Measurements from ENCODE around the gene DPP8.

The DPP8 gene

GRCh38 chr15:65402961-65403360 lies 114.5 kb downstream of the DPP8 start:
- CTCF ChIA-PET: interaction anchor here (1.2 kb wide), 1 partner anchor 157 kb away, joined by 3 read pairs; no protein-coding TSS in a partner anchor

More at GRCh38 chr15:65402961-65403360, 114.5 kb downstream of the DPP8 start:
- H3K27ac ChIP-seq (ENCODE audit: extremely low read depth, low read depth, low read length): no peak overlapping the region
- H3K36me3 ChIP-seq (ENCODE audit: control insufficient read depth in 2 of 2, insufficient read depth in 1 of 2, low read length in 2 of 2): no peaks in the 10 kb centered on the region
- H3K9me3 ChIP-seq (ENCODE audit: control insufficient read depth, insufficient read depth, low read depth, low read length): no peaks in the 10 kb centered on the region
- TF ChIP-seq ZNF404 (tag by site-specific recombination; IDR thresholded peaks at IDR 0.05): no peak
- no peak for TF ChIP-seq ZNF560 (tag by site-specific recombination; IDR thresholded peaks at IDR 0.05; ENCODE audit: borderline replicate concordance)
- TF ChIP-seq ZNF571 (tag by site-specific recombination; IDR thresholded peaks at IDR 0.05): no peak
- TF ChIP-seq ZNF433 (tag by site-specific recombination; IDR thresholded peaks at IDR 0.05; ENCODE audit: low read depth): no peak
- no peak for TF ChIP-seq ZBTB49 (tag by site-specific recombination; IDR thresholded peaks at IDR 0.05; ENCODE audit: low read depth)
- no peak for TF ChIP-seq MYNN (tag by site-specific recombination; IDR thresholded peaks at IDR 0.05; ENCODE audit: borderline replicate concordance)
- peak; percentile 28; the same call in 1 of the 2 replicates for TF ChIP-seq ZNF18 (tag by site-specific recombination; IDR thresholded peaks at IDR 0.05)
- TF ChIP-seq SP7 (tag by site-specific recombination; IDR thresholded peaks at IDR 0.05): no peak
- TF ChIP-seq ZNF488 (tag by site-specific recombination; IDR thresholded peaks at IDR 0.05): no peak
- no peak for TF ChIP-seq ZNF623 (tag by site-specific recombination; IDR thresholded peaks at IDR 0.05)
- TF ChIP-seq ZNF292 (tag by site-specific recombination; IDR thresholded peaks at IDR 0.05; ENCODE audit: borderline replicate concordance, low read depth): no peak
- TF ChIP-seq SETDB1 (IDR thresholded peaks at IDR 0.05; ENCODE audit: insufficient read length, low read length): no peak
- TF ChIP-seq ZNF658 (tag by site-specific recombination; IDR thresholded peaks at IDR 0.05): no peak
- TF ChIP-seq ZNF148 (tag by site-specific recombination; IDR thresholded peaks at IDR 0.05; ENCODE audit: borderline replicate concordance): no peak
- TF ChIP-seq ZNF677 (tag by site-specific recombination; IDR thresholded peaks at IDR 0.05): no peak
- 0 out of 2 replicates have a peak, but pooled peaks have one; percentile 33 for TF ChIP-seq ZNF146 (tag by site-specific recombination; IDR thresholded peaks at IDR 0.05)
- TF ChIP-seq ZNF140 (tag by site-specific recombination; IDR thresholded peaks at IDR 0.05): no peak
- no peak overlapping the region for H3K4me3 ChIP-seq (ENCODE audit: low read depth, low read length)
- H3K4me1 ChIP-seq (ENCODE audit: control insufficient read depth, insufficient read depth, low read length): peaks cover 16% of the 10 kb centered on the region
- POLR2A ChIA-PET: interaction anchor here (0.6 kb wide), 1 partner anchor 10 kb away, joined by 3 read pairs; no protein-coding TSS in a partner anchor
